GM21576 (cell line): ENCODE measurements around the gene FLVCR1.

ENCODE experiments used
- ATAC-seq: cut with Tn5 transposase; IDR thresholded peaks from one replicate; pipeline ENCODE4 v1.9.1; 2021; ENCODE audit warnings: mild to moderate bottlenecking, moderate library complexity; ENCODE audit not compliant: unreplicated experiment

Gene FLVCR1

GRCh38 chr1:212915245-212916091, 57.4 kb downstream of the FLVCR1 start:
- no peak for ATAC-seq

DNA sequence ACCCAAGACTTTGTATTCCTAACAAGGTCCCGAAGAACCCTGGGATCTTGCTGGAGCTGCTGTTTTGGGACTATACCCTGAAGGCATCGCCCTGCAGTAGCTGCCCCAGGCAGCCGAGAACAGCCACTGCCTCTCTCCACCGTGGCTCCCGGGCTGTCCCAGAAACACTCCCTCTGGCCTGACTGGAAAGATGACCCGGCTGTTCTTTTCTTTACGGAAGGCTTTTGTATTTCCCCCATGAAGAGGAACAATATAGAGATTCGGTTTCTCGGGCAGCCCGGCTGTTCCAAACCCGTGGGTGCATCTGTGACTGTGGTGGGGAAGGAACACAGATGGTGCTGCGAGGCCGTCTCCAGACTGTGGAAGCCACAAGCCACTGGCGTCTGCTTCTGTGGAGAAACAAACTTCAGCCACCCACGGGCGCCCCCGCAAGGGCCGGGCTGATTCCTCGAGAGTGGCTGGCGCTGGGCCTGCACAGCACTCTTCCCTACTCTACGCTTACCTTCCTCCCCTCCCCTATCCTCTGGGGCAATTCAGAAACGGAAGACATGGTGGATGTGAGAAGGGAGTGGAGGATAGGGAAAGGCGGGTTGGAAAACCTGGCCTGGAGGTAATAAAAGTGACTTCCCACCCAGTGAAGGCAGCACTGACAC, 58.5 kb downstream of the FLVCR1 start:
- ATAC-seq = no peak

DNA sequence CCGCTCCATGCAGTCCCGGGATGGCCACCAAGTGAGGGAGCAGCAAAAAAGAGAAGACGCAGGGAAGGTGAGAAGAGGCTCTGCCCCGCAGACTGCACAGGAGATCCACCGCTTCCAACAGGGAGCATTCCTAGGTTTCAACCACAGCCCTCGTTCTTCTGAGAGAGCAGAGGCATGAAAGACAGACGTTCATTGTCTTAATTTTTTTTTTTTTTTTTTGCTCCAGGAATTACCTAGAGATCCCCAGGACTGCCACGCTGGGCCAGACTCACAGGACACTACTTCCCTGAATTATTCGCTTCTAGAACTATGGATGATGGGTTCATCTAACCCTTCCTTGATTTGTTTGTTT, 59.0 kb downstream of the FLVCR1 start:
- ATAC-seq = no peak

DNA sequence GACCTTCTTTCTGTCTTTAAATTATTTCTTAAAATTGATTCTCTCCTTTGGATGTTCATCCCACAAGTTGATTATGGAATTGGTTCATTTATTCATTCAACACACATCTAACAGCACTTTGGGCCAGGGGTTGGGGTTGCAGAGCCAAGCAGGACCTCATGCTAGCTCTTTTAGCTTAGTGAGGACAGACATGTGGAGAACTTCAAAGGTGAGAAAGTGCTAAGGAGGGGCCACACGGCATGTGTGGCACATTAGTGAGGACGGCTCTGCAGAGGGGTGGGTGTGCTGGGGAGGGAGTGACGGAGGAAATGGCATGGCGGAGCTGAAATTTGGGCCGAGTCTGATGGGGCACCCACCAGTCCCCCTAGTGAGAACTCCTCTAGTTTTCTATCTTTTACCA, 59.8 kb downstream of the FLVCR1 start:
- no peak for ATAC-seq

GRCh38 chr1:212918824-212919223, 60.7 kb downstream of the FLVCR1 start:
- ATAC-seq = no peak

GRCh38 chr1:212920246-212920645, 62.2 kb downstream of the FLVCR1 start:
- ATAC-seq = no peak

GRCh38 chr1:212920896-212921295, 62.8 kb downstream of the FLVCR1 start:
- ATAC-seq = no peak

DNA sequence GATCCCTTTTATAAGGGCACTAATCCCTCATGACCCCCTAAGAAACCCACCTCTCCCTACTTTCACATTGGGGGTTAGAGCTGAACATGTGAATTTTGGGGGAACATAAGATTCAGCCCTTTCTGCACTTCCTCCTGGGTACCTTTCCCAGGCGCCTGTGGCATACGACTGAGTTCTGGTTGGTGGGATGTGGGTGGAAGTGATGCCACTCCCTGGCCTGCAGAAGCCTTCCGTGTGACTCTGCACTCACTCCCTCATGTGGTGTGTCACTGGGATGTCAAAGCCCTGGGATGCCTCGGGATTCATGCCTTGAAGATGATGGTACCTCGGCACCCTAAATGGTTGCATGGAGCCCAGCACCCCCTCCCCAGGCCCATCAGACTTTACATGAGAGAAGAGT, 63.9 kb downstream of the FLVCR1 start:
- ATAC-seq = no peak

- ATAC-seq = no peak
These were observed 68.3 kb downstream of the FLVCR1 start for GRCh38 chr1:212926372-212926771.

DNA sequence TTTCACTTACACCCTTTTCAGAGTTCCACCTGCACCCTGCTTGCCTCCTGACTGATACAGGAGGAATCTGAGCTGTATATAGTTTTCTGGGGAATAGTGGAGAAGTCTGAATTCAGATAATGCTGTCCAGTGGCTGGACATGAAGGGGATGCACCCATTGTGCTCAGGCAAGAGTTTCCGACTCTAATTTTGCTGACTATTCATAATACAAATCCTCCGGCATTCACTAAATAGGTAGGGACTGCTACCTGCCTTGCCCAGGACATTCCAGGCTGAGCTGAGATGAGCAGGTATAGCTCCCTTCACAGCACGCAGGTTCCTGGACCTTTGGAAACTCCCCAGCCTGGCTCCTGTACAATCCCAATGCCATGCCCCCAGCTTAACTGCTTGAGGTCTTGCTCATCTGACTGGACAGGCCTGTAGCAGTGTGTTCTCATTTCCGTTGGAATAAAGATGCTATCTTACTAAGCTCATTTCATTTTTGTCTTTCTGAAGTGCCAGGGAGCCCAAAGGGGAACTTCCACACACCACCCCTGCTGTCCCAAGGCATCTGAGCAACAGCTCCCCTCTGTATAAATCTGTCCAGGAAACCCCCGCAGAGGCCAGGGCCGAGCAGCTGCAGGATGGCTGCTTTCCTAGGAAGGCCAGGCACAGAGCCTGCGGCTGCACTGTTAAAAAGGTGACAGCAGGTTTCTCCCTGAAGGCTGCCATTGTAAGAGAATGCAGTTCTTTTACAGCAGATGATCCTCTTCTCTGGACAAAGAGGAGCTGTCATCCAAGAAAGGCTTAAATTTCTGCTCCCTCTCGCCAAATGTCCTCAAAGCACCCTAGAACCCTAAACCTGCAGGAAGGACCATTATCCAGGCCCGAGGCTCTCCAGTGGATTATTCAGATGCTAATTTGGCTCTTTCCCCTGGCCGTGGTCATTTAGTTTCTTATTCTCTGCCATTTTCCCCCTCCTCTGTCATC, 70.5 kb downstream of the FLVCR1 start:
- ATAC-seq = peak; percentile 60

DNA sequence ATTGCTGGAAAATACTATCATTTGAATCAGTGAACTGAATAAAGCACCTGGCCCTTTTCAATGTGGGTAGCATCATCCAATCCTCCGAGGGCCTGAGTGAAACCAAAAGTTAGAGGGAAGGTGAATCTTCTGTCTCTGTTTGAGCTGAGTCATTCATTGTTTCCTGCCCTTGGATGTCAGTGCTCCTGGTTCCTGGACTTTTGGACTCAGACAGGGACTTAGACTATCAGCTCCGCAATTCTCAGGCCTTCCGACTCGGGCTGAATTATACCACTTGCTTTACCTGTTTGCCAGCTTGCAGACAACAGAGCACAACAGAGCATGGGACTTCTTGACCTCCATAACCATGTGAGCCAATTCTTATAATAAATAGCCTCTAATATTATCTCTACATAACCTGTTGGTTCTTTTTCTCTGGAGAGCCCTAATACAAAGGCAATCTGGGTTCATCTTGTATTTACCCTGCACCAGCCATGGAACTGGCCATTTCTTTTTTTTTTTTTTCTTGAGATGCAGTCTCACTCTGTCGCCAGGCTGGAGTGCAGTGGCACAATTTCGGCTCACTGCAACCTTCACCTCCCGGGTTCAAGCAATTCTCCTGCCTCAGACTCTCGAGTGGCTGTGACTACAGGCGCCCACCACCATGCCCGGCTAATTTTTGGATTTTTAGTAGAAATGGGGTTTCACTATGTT, 73.1 kb downstream of the FLVCR1 start:
- no peak for ATAC-seq

GRCh38 chr1:212933815-212934471, 75.9 kb downstream of the FLVCR1 start:
- no peak for ATAC-seq

DNA sequence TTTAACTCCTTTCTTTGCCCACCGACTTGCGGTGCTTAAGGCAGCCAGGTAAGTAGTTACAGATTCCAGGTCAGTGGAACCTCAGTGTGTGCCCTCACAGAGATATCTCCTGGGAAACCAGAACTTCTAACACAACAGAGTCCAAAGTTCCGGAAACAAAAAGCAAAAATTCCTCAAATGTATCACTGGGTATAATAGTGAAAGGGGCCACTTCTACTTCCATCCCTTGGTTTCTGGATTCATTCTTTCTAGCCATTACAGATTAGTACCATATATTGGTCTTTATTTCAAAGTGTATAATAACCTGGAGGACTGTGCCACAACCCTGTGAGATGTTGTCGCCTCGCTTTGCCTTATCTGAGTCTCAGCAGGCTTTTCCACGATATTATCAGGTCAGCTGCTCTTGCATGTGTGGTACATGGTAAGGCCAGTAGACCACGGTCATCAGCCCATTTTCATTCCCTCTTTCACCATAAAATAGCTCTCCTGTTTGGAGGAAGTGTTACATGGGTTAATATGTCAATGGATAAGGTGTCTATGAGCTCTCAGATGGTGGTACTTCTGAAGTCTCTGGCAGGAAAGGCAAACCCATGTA, 77.4 kb downstream of the FLVCR1 start:
- ATAC-seq = no peak

- no peak for ATAC-seq
These were observed 79.0 kb downstream of the FLVCR1 start for GRCh38 chr1:212937034-212937433.

- no peak for ATAC-seq
These were observed 80.8 kb downstream of the FLVCR1 start for GRCh38 chr1:212938846-212939245.

- ATAC-seq = no peak
These were observed 83.4 kb downstream of the FLVCR1 start for GRCh38 chr1:212941452-212941851.

DNA sequence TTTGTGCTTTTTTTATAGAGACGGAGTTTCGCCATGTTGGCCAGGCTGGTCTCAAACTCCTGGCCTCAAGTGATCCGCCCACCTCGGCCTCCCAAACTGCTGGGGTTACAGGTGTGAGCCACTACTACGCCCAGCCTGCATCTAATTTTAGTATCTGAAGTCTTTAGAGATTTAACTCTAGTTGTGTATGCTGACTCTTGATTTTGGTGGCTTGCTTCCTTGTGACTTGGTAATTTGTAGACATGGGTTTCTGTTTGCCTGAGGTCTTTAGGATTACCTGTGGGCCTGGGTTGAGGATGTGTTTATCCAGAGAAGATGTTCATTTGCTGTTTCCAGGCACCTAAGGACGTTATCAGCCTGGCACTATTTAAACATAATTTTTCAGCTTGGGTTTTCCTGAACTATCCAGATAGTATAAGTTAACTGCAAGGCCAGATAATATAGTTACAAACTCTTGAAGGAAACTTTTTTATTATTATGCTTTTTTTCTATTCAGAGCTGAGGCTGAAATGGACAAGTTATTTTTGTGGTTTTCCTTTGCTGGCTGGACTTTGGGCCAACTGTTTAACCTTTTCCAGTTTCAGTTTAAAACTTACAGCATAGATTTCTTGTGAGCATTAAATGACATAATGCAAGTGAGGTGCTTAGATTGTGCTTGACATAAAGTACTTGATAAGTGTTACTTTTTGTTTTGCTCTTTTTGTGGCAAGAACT, 84.8 kb downstream of the FLVCR1 start:
- no peak for ATAC-seq

DNA sequence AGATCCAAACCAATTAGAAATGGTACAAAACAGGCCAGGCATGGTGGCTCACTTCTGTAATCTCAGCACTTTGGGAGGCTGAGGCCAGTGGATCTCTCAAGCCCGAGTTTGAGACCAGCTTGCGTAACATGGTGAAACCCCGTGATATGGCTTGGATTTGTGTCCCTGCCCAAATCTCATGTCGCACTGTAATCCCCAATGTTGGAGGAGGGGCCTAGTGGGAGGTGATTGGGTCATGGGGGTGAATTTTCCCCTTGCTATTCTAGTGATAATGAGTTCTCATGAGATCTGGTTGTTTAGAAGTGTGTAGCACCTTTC, 85.3 kb downstream of the FLVCR1 start:
- no peak for ATAC-seq

GRCh38 chr1:212944229-212944901, 86.3 kb downstream of the FLVCR1 start:
- peak; percentile 48 for ATAC-seq
